Measurements from ENCODE around the gene SORBS1. TPM values are rescaled to one million over a fixed set of nuclear protein-coding genes. Genes with fewer than 3 reads are reported as not detected.

The SORBS1 gene
- polyA plus RNA-seq, 1 donor from 2014 or later, result 39.5 TPM

DNA sequence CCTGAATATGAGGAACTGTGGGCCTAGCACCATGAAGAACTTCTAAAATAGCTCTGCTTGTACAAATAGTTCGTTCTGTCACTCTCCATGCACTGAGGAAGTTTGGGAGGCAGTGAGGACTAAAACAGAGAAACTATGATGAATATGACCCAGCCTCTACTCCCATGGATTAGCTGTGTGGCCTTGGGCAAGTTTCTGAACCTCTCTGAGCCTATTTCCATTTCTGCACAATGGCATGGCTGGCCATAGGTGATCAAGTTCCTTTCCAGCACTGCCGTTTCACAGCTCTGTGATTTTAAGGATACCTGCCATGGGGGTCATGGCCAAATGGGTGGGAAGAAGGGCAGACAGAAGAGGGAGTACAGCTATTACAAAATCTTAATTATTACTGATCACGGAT lies 57.6 kb downstream of the SORBS1 start:
- Histone ChIP-seq H3K9me3 (ENCODE audit: low read length) (no peaks in the 10 kb centered on the region), H3K27me3 (ENCODE audit: insufficient read depth, low read depth, low read length) (no peaks in the 10 kb centered on the region), H3F3A (ENCODE audit: insufficient read depth, low read length, poor library complexity, severe bottlenecking) (no peaks in the 10 kb centered on the region), H3K4me3 (ENCODE audit: low read length) (no peak overlapping the region), H3K79me2 (replicated peaks; ENCODE audit: insufficient read depth, low read length) (peaks cover 7% of the 10 kb centered on the region), H2AFZ (ENCODE audit: low read depth, low read length) (no peak overlapping the region), H3K9ac (ENCODE audit: low read length) (no peak overlapping the region), H3K4me2 (ENCODE audit: low read length) (no peak overlapping the region), H4K20me1 (ENCODE audit: insufficient read depth) (no peaks in the 10 kb centered on the region), H3K9me2 (ENCODE audit: insufficient read depth, low read length) (no peaks in the 10 kb centered on the region), H3K27ac (ENCODE audit: low read length) (no peak overlapping the region), H3K36me3 (ENCODE audit: insufficient read depth, low read length) (no peaks in the 10 kb centered on the region)
- TF ChIP-seq EP300 (conservative IDR thresholded peaks at IDR 0.05; ENCODE audit: poor library complexity, severe bottlenecking) (no peak), TAF1 (IDR thresholded peaks at IDR 0.05; ENCODE audit: low read depth) (no peak), EZH2 (IDR thresholded peaks at IDR 0.05; ENCODE audit: borderline replicate concordance, insufficient read depth, low read length, poor library complexity, severe bottlenecking) (no peak), MXI1 (conservative IDR thresholded peaks at IDR 0.05; ENCODE audit: poor library complexity, severe bottlenecking) (no peak), POLR2AphosphoS5 (IDR thresholded peaks at IDR 0.05) (no peak)
- TF ChIP-seq, protein P1, sequence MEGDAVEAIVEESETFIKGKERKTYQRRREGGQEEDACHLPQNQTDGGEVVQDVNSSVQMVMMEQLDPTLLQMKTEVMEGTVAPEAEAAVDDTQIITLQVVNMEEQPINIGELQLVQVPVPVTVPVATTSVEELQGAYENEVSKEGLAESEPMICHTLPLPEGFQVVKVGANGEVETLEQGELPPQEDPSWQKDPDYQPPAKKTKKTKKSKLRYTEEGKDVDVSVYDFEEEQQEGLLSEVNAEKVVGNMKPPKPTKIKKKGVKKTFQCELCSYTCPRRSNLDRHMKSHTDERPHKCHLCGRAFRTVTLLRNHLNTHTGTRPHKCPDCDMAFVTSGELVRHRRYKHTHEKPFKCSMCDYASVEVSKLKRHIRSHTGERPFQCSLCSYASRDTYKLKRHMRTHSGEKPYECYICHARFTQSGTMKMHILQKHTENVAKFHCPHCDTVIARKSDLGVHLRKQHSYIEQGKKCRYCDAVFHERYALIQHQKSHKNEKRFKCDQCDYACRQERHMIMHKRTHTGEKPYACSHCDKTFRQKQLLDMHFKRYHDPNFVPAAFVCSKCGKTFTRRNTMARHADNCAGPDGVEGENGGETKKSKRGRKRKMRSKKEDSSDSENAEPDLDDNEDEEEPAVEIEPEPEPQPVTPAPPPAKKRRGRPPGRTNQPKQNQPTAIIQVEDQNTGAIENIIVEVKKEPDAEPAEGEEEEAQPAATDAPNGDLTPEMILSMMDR (IDR thresholded peaks at IDR 0.05; ENCODE audit: poor library complexity, severe bottlenecking), result no peak
- TF ChIP-seq, protein P2, sequence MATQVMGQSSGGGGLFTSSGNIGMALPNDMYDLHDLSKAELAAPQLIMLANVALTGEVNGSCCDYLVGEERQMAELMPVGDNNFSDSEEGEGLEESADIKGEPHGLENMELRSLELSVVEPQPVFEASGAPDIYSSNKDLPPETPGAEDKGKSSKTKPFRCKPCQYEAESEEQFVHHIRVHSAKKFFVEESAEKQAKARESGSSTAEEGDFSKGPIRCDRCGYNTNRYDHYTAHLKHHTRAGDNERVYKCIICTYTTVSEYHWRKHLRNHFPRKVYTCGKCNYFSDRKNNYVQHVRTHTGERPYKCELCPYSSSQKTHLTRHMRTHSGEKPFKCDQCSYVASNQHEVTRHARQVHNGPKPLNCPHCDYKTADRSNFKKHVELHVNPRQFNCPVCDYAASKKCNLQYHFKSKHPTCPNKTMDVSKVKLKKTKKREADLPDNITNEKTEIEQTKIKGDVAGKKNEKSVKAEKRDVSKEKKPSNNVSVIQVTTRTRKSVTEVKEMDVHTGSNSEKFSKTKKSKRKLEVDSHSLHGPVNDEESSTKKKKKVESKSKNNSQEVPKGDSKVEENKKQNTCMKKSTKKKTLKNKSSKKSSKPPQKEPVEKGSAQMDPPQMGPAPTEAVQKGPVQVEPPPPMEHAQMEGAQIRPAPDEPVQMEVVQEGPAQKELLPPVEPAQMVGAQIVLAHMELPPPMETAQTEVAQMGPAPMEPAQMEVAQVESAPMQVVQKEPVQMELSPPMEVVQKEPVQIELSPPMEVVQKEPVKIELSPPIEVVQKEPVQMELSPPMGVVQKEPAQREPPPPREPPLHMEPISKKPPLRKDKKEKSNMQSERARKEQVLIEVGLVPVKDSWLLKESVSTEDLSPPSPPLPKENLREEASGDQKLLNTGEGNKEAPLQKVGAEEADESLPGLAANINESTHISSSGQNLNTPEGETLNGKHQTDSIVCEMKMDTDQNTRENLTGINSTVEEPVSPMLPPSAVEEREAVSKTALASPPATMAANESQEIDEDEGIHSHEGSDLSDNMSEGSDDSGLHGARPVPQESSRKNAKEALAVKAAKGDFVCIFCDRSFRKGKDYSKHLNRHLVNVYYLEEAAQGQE (IDR thresholded peaks at IDR 0.05; ENCODE audit: borderline replicate concordance), result no peak

DNA sequence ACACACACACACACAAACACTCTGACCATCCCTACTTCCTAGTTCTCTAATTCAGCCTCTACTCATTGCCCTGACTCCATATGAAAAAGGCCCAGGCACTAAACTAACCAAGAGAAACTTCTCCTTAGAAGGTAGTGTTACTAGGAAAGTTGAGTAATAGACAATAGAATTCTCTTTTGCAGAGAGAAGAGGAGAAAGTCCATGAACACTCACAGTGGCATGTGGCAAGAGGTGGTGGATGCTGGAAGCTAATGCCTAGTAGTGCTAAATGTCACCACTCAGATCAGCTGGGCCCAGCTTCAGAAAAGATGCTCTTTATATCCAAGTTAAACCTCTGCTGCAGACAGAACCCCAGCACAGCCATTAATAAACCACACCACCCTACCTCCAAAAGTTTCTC lies 58.2 kb downstream of the SORBS1 start:
- no peak overlapping the region for H3K4me2 ChIP-seq (ENCODE audit: low read length)
- no peak overlapping the region for H2AFZ ChIP-seq (ENCODE audit: low read depth, low read length)
- peaks cover 7% of the 10 kb centered on the region for H3K79me2 ChIP-seq (replicated peaks; ENCODE audit: insufficient read depth, low read length)
- no peaks in the 10 kb centered on the region for H3K36me3 ChIP-seq (ENCODE audit: insufficient read depth, low read length)
- H3K9ac ChIP-seq (ENCODE audit: low read length), result no peak overlapping the region
- TF ChIP-seq EP300 (conservative IDR thresholded peaks at IDR 0.05; ENCODE audit: poor library complexity, severe bottlenecking), result no peak
- TF ChIP-seq TAF1 (IDR thresholded peaks at IDR 0.05; ENCODE audit: low read depth), result no peak
- no peak for TF ChIP-seq MXI1 (conservative IDR thresholded peaks at IDR 0.05; ENCODE audit: poor library complexity, severe bottlenecking)
- TF ChIP-seq, protein P1 (IDR thresholded peaks at IDR 0.05; ENCODE audit: poor library complexity, severe bottlenecking), result no peak
- TF ChIP-seq RAD21 (conservative IDR thresholded peaks at IDR 0.05), result no peak
- TF ChIP-seq POLR2AphosphoS5 (IDR thresholded peaks at IDR 0.05), result no peak
- TF ChIP-seq, protein P2 (IDR thresholded peaks at IDR 0.05; ENCODE audit: borderline replicate concordance), result no peak
- TF ChIP-seq EZH2 (IDR thresholded peaks at IDR 0.05; ENCODE audit: borderline replicate concordance, insufficient read depth, low read length, poor library complexity, severe bottlenecking), result no peak
- TF ChIP-seq SMC3 (conservative IDR thresholded peaks at IDR 0.05; ENCODE audit: poor library complexity), result no peak
- H3K9me3 ChIP-seq (ENCODE audit: low read length), result no peaks in the 10 kb centered on the region
- H4K20me1 ChIP-seq (ENCODE audit: insufficient read depth), result no peaks in the 10 kb centered on the region
- H3K27me3 ChIP-seq (ENCODE audit: insufficient read depth, low read depth, low read length), result no peaks in the 10 kb centered on the region
- no peak overlapping the region for H3K4me3 ChIP-seq (ENCODE audit: low read length)
- H3F3A ChIP-seq (ENCODE audit: insufficient read depth, low read length, poor library complexity, severe bottlenecking), result no peaks in the 10 kb centered on the region
- no peak overlapping the region for H3K27ac ChIP-seq (ENCODE audit: low read length)
- H3K9me2 ChIP-seq (ENCODE audit: insufficient read depth, low read length), result no peaks in the 10 kb centered on the region

Data from neural cell (in vitro differentiated cells).